ENCODE measurements around the gene RXFP4. TPM values are rescaled to one million over a fixed set of nuclear protein-coding genes. Genes with fewer than 3 reads are reported as not detected.

The RXFP4 gene
- total RNA-seq, 4 donors from 2014 or later = not detected

- peaks cover 0 to 33% (median 13%) of the 10 kb centered on the region in 4 donors for H3K36me3 ChIP-seq
- 64% methylated on average over 9 of the region's 9 CpGs for WGBS
- no peaks in the 10 kb centered on the region for H3K9me3 ChIP-seq
- H3K4me3 ChIP-seq = no peak overlapping the region
- no peaks in the 10 kb centered on the region for H3K27me3 ChIP-seq
- intact Hi-C loops (cut with DNase I) = no loop called here
- peak overlapping the region; percentile 97 for H3K27ac ChIP-seq (replicated peaks in 1 of 4)
- TF ChIP-seq POLR2A (IDR thresholded peaks at IDR 0.05; ENCODE audit: low read depth) (no peak), EP300 (IDR thresholded peaks at IDR 0.05) (no peak), POLR2AphosphoS5 (IDR thresholded peaks at IDR 0.05) (no peak)
- TF ChIP-seq, protein P1, sequence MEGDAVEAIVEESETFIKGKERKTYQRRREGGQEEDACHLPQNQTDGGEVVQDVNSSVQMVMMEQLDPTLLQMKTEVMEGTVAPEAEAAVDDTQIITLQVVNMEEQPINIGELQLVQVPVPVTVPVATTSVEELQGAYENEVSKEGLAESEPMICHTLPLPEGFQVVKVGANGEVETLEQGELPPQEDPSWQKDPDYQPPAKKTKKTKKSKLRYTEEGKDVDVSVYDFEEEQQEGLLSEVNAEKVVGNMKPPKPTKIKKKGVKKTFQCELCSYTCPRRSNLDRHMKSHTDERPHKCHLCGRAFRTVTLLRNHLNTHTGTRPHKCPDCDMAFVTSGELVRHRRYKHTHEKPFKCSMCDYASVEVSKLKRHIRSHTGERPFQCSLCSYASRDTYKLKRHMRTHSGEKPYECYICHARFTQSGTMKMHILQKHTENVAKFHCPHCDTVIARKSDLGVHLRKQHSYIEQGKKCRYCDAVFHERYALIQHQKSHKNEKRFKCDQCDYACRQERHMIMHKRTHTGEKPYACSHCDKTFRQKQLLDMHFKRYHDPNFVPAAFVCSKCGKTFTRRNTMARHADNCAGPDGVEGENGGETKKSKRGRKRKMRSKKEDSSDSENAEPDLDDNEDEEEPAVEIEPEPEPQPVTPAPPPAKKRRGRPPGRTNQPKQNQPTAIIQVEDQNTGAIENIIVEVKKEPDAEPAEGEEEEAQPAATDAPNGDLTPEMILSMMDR (IDR thresholded peaks at IDR 0.05) = no peak
- H3K4me1 ChIP-seq = peaks cover 93 to 100% (median 99%) of the 10 kb centered on the region in 4 donors
- no peak for DNase-seq (ENCODE audit: extremely low spot score)
These were observed 30.7 kb downstream of the RXFP4 start for GRCh38 chr1:155971910-155972809.

GRCh38 chr1:155973723-155974122 is 32.3 kb downstream of the RXFP4 start:
- DNase-seq (ENCODE audit: extremely low spot score) = no peak
- Histone ChIP-seq H3K9me3 (no peaks in the 10 kb centered on the region), H3K36me3 (peaks cover 0 to 25% (median 10%) of the 10 kb centered on the region in 4 donors), H3K4me3 (no peak overlapping the region), H3K4me1 (peaks cover 79 to 91% (median 89%) of the 10 kb centered on the region in 4 donors), H3K27me3 (no peaks in the 10 kb centered on the region), H3K27ac (replicated peaks in 1 of 4) (peak overlapping the region; percentile 97)
- intact Hi-C loops (cut with DNase I) = no loop called here
- TF ChIP-seq POLR2AphosphoS5 (IDR thresholded peaks at IDR 0.05) = peak; percentile 24 to 25
- TF ChIP-seq, protein P1 (IDR thresholded peaks at IDR 0.05) = no peak
- WGBS = 46% methylated on average over 3 of the region's 3 CpGs

GRCh38 chr1:155974208-155975115 is 33.0 kb downstream of the RXFP4 start:
- intact Hi-C loops (cut with DNase I) = no loop called here
- Histone ChIP-seq H3K27ac (replicated peaks in 1 of 4) (peak overlapping the region; percentile 97), H3K9me3 (no peaks in the 10 kb centered on the region), H3K27me3 (no peaks in the 10 kb centered on the region), H3K4me3 (peak overlapping the region; percentile 84 to 90 (median 87)), H3K36me3 (peaks cover 0 to 17% (median 4%) of the 10 kb centered on the region in 4 donors), H3K4me1 (peaks cover 79 to 91% (median 89%) of the 10 kb centered on the region in 4 donors)
- no peak for DNase-seq (ENCODE audit: extremely low spot score)
- no peak for TF ChIP-seq POLR2A (IDR thresholded peaks at IDR 0.05; ENCODE audit: low read depth)
- TF ChIP-seq POLR2AphosphoS5 (IDR thresholded peaks at IDR 0.05) = peak in 1 of 2 donors; percentile 12
- 23% methylated on average over 12 of the region's 13 CpGs for WGBS

DNA sequence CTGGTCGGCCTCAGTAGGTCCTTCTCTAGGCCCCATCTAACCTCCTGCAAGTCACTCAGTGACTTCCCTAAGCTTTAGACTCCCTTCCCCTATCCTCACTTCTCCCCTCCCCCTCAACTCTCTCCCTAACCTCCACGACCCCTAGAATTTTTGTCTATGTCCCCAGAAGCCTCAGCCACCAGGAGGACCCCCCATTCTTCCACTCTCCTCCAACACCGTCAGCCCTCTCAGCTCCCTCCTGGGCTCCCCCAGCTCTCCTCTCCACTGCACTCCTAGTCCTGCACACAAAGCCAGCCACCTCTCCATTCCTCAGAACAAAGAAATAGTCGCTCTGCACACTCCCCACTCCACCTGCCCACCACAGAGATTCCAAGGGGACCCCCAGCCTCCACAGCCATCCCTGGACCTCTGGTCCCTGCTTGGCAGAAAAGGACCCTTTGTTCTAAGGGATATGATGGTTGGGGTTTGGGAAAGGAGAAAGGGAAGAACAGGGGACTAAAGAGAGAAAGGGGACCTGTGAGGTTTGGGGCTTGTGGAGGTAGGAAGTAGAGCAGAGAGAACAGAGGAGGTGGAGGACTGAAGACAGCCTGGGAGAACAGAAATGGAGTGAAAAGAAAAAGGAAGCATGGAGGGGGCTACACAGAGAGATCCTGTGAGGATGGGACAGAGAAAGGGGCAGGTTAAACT is 34.1 kb downstream of the RXFP4 start:
- Histone ChIP-seq H3K4me1 (peaks cover 79 to 91% (median 89%) of the 10 kb centered on the region in 4 donors), H3K27me3 (no peaks in the 10 kb centered on the region), H3K27ac (replicated peaks in 1 of 4) (peak overlapping the region; percentile 97), H3K36me3 (peaks cover 0 to 16% (median 2%) of the 10 kb centered on the region in 4 donors), H3K9me3 (no peaks in the 10 kb centered on the region), H3K4me3 (peak overlapping the region; percentile 84 to 90 (median 87))
- intact Hi-C loops (cut with DNase I) = no loop called here
- no peak for TF ChIP-seq EP300 (IDR thresholded peaks at IDR 0.05)
- no peak for TF ChIP-seq POLR2AphosphoS5 (IDR thresholded peaks at IDR 0.05)
- TF ChIP-seq, protein P1 (IDR thresholded peaks at IDR 0.05) = no peak
- TF ChIP-seq POLR2A (IDR thresholded peaks at IDR 0.05; ENCODE audit: low read depth) = no peak
- DNase-seq (ENCODE audit: extremely low spot score) = no peak
- 14% methylated on average over 4 of the region's 4 CpGs for WGBS
